IPS-18a (cell line): ENCODE data around the gene GIMAP6.
"Not testable (repeated sequence)": the region's sequence is repeated elsewhere in the genome, so short reads cannot be mapped to it uniquely, and the experiment has no call there.

Experiments used
- H3K27ac ChIP-seq: one replicate; pipeline ENCODE4 v1.5.1; 2013; ENCODE audit warnings: low read length
- H3K27me3 ChIP-seq: one replicate; pipeline ENCODE4 v1.6.1; 2013; ENCODE audit warnings: mild to moderate bottlenecking, low read length; ENCODE audit not compliant: control insufficient read depth, insufficient read depth
- H3K36me3 ChIP-seq: one replicate; pipeline ENCODE4 v1.6.1; 2013; ENCODE audit warnings: low read depth, low read length; ENCODE audit not compliant: control insufficient read depth
- H3K4me1 ChIP-seq: one replicate; pipeline ENCODE4 v1.6.1; 2013; ENCODE audit warnings: low read depth, low read length; ENCODE audit not compliant: control insufficient read depth
- H3K4me3 ChIP-seq: one replicate; pipeline ENCODE4 v1.5.1; 2013; ENCODE audit warnings: low read length
- H3K9ac ChIP-seq: one replicate; pipeline ENCODE4 v1.6.1; 2013; ENCODE audit warnings: mild to moderate bottlenecking, low read length, moderate library complexity
- H3K9me3 ChIP-seq: one replicate; pipeline ENCODE4 v1.6.1; 2013; ENCODE audit warnings: low read depth, low read length; ENCODE audit not compliant: control insufficient read depth

Gene GIMAP6

GRCh38 chr7:150631866-150632864 lies at the start of gene GIMAP6:
TSS of gene GIMAP6 (minus strand) at chr7:150632385. CDS start at chr7:150630142, 2,243 bp downstream.
- no peak within 1 kb of the TSS for H3K27ac ChIP-seq
- no peaks in the 10 kb centered on the region for H3K36me3 ChIP-seq
- H3K4me1 ChIP-seq = no peaks in the 10 kb centered on the region
- H3K4me3 ChIP-seq = no peak within 1 kb of the TSS
- H3K27me3 ChIP-seq = no peaks in the 10 kb centered on the region
- no peak within 1 kb of the TSS for H3K9ac ChIP-seq
- H3K9me3 ChIP-seq = no peaks in the 10 kb centered on the region

GRCh38 chr7:150680364-150680763 lies 48.2 kb upstream of the GIMAP6 start:
- H3K9ac ChIP-seq, H3K4me1 ChIP-seq, H3K27me3 ChIP-seq, H3K27ac ChIP-seq, H3K36me3 ChIP-seq, H3K4me3 ChIP-seq, H3K9me3 ChIP-seq: not testable (repeated sequence)

GRCh38 chr7:150678601-150679000 lies 46.4 kb upstream of the GIMAP6 start:
- not testable (repeated sequence) for H3K9ac ChIP-seq, H3K27me3 ChIP-seq, H3K36me3 ChIP-seq, H3K27ac ChIP-seq, H3K4me1 ChIP-seq, H3K9me3 ChIP-seq, H3K4me3 ChIP-seq

- not testable (repeated sequence) for H3K9me3 ChIP-seq
Measured at GRCh38 chr7:150676854-150677253, 44.7 kb upstream of the GIMAP6 start.

GRCh38 chr7:150676276-150676675 lies 44.1 kb upstream of the GIMAP6 start:
- H3K27me3 ChIP-seq, H3K4me3 ChIP-seq, H3K4me1 ChIP-seq, H3K27ac ChIP-seq, H3K36me3 ChIP-seq, H3K9ac ChIP-seq, H3K9me3 ChIP-seq: not testable (repeated sequence)

More at GRCh38 chr7:150676854-150677253, 44.7 kb upstream of the GIMAP6 start:
- not testable (repeated sequence) for H3K4me3 ChIP-seq, H3K27me3 ChIP-seq, H3K9ac ChIP-seq, H3K27ac ChIP-seq, H3K36me3 ChIP-seq, H3K4me1 ChIP-seq

- Histone ChIP-seq H3K27ac (no peak overlapping the region), H3K4me3 (no peak overlapping the region)
Measured at GRCh38 chr7:150675714-150676113, 43.5 kb upstream of the GIMAP6 start.

GRCh38 chr7:150671798-150672585 lies 39.8 kb upstream of the GIMAP6 start:
- not testable (repeated sequence) for H3K4me3 ChIP-seq, H3K9ac ChIP-seq, H3K9me3 ChIP-seq, H3K27me3 ChIP-seq, H3K36me3 ChIP-seq, H3K27ac ChIP-seq, H3K4me1 ChIP-seq

More at GRCh38 chr7:150675714-150676113, 43.5 kb upstream of the GIMAP6 start:
- no peaks in the 10 kb centered on the region for H3K27me3 ChIP-seq
- no peaks in the 10 kb centered on the region for H3K9me3 ChIP-seq
- no peak overlapping the region for H3K9ac ChIP-seq
- no peaks in the 10 kb centered on the region for H3K36me3 ChIP-seq
- no peaks in the 10 kb centered on the region for H3K4me1 ChIP-seq

GRCh38 chr7:150668977-150669376 lies 36.8 kb upstream of the GIMAP6 start:
- H3K4me3 ChIP-seq = no peak overlapping the region
- no peaks in the 10 kb centered on the region for H3K9me3 ChIP-seq
- H3K27me3 ChIP-seq = no peaks in the 10 kb centered on the region
- H3K4me1 ChIP-seq = no peaks in the 10 kb centered on the region
- H3K36me3 ChIP-seq = no peaks in the 10 kb centered on the region
- no peak overlapping the region for H3K9ac ChIP-seq
- H3K27ac ChIP-seq = no peak overlapping the region

GRCh38 chr7:150668472-150668911 lies 36.3 kb upstream of the GIMAP6 start:
- H3K36me3 ChIP-seq = no peaks in the 10 kb centered on the region
- no peak overlapping the region for H3K27ac ChIP-seq
- no peaks in the 10 kb centered on the region for H3K9me3 ChIP-seq
- no peak overlapping the region for H3K4me3 ChIP-seq
- H3K9ac ChIP-seq = no peak overlapping the region
- no peaks in the 10 kb centered on the region for H3K27me3 ChIP-seq
- H3K4me1 ChIP-seq = no peaks in the 10 kb centered on the region

GRCh38 chr7:150666412-150666811 lies 34.2 kb upstream of the GIMAP6 start:
- Histone ChIP-seq H3K9me3 (no peaks in the 10 kb centered on the region), H3K4me1 (no peaks in the 10 kb centered on the region), H3K27ac (no peak overlapping the region), H3K27me3 (no peaks in the 10 kb centered on the region), H3K4me3 (no peak overlapping the region), H3K9ac (no peak overlapping the region), H3K36me3 (no peaks in the 10 kb centered on the region)

- Histone ChIP-seq H3K9me3 (no peaks in the 10 kb centered on the region), H3K27me3 (no peaks in the 10 kb centered on the region), H3K4me1 (no peaks in the 10 kb centered on the region), H3K9ac (no peak overlapping the region), H3K36me3 (no peaks in the 10 kb centered on the region), H3K27ac (no peak overlapping the region), H3K4me3 (no peak overlapping the region)
Measured at GRCh38 chr7:150665896-150666295, 33.7 kb upstream of the GIMAP6 start.
